ENCODE measurements around the gene KREMEN2. TPM values are rescaled to one million over a fixed set of nuclear protein-coding genes. Genes with fewer than 3 reads are reported as not detected.

KREMEN2 gene
- total and polyA plus RNA-seq, 2 of the 13 experiments (the other 11 are each of a cell fraction or from before 2014, with no cell fraction given), result 0.48 to 1.2 TPM

DNA sequence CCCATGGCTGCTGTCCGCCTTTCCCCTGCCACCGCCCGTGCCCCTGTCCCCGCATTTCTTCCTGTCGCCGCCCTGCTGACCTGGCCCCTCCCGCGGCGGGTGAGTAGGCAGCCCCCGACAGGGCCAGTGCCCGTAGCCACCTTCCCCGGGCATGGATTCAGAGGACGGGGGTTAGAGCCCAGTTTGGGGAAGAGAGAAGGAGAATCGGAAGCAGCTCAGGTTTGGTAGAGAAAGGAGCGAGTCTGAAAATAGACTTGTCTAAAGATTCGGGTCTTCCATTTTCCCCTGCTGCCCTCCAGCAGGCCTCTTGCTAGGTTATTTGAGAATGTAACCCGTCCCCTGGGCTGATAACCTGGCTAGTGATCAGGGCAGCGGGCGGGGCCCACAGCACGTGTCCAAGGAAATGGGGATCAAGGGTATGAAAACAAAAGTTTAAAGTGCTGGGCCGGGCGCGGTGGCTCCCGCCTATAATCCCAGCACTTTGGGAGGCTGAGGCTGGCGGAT lies 40.8 kb downstream of the KREMEN2 start (continued):
- TF ChIP-seq ZNF34 (CRISPR knock-in tag; IDR thresholded peaks at IDR 0.05; ENCODE audit: borderline replicate concordance) (no peak), REPIN1 (CRISPR knock-in tag; IDR thresholded peaks at IDR 0.05; ENCODE audit: borderline replicate concordance, low read depth) (0 out of 2 replicates have a peak, but pooled peaks have one; percentile 23), SMAD3 (CRISPR knock-in tag; IDR thresholded peaks at IDR 0.05) (no peak), ZSCAN30 (CRISPR knock-in tag; IDR thresholded peaks at IDR 0.05) (no peak), ZFP36 (IDR thresholded peaks at IDR 0.05; ENCODE audit: borderline replicate concordance, low read depth, low read length, partially characterized antibody) (no peak), ZNF772 (CRISPR knock-in tag; IDR thresholded peaks at IDR 0.05) (no peak), ATRX (CRISPR knock-in tag; IDR thresholded peaks at IDR 0.05; ENCODE audit: borderline replicate concordance) (no peak), ZNF136 (CRISPR knock-in tag; IDR thresholded peaks at IDR 0.05; ENCODE audit: low read depth) (no peak), FOXO1 (CRISPR knock-in tag; IDR thresholded peaks at IDR 0.05) (0 out of 2 replicates have a peak, but pooled peaks have one; percentile 17), MBD4 (IDR thresholded peaks at IDR 0.05; ENCODE audit: borderline replicate concordance, low read length) (no peak), KDM5B (CRISPR knock-in tag; IDR thresholded peaks at IDR 0.05; ENCODE audit: borderline replicate concordance) (no peak), ZNF335 (CRISPR knock-in tag; IDR thresholded peaks at IDR 0.05) (no peak), POLR2AphosphoS5 (IDR thresholded peaks at IDR 0.05; ENCODE audit: low read depth, low read length) (peak; percentile 59), IKZF1 (IDR thresholded peaks at IDR 0.05) (no peak), GLI4 (CRISPR knock-in tag; IDR thresholded peaks at IDR 0.05; ENCODE audit: borderline replicate concordance) (no peak), ZBTB21 (CRISPR knock-in tag; IDR thresholded peaks at IDR 0.05) (no peak)
- TF ChIP-seq, protein P1, sequence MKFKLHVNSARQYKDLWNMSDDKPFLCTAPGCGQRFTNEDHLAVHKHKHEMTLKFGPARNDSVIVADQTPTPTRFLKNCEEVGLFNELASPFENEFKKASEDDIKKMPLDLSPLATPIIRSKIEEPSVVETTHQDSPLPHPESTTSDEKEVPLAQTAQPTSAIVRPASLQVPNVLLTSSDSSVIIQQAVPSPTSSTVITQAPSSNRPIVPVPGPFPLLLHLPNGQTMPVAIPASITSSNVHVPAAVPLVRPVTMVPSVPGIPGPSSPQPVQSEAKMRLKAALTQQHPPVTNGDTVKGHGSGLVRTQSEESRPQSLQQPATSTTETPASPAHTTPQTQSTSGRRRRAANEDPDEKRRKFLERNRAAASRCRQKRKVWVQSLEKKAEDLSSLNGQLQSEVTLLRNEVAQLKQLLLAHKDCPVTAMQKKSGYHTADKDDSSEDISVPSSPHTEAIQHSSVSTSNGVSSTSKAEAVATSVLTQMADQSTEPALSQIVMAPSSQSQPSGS (CRISPR knock-in tag; IDR thresholded peaks at IDR 0.05), result no peak
- TF ChIP-seq, protein P2, sequence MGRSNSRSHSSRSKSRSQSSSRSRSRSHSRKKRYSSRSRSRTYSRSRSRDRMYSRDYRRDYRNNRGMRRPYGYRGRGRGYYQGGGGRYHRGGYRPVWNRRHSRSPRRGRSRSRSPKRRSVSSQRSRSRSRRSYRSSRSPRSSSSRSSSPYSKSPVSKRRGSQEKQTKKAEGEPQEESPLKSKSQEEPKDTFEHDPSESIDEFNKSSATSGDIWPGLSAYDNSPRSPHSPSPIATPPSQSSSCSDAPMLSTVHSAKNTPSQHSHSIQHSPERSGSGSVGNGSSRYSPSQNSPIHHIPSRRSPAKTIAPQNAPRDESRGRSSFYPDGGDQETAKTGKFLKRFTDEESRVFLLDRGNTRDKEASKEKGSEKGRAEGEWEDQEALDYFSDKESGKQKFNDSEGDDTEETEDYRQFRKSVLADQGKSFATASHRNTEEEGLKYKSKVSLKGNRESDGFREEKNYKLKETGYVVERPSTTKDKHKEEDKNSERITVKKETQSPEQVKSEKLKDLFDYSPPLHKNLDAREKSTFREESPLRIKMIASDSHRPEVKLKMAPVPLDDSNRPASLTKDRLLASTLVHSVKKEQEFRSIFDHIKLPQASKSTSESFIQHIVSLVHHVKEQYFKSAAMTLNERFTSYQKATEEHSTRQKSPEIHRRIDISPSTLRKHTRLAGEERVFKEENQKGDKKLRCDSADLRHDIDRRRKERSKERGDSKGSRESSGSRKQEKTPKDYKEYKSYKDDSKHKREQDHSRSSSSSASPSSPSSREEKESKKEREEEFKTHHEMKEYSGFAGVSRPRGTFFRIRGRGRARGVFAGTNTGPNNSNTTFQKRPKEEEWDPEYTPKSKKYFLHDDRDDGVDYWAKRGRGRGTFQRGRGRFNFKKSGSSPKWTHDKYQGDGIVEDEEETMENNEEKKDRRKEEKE (IDR thresholded peaks at IDR 0.05), result no peak
- TF ChIP-seq, protein P3, sequence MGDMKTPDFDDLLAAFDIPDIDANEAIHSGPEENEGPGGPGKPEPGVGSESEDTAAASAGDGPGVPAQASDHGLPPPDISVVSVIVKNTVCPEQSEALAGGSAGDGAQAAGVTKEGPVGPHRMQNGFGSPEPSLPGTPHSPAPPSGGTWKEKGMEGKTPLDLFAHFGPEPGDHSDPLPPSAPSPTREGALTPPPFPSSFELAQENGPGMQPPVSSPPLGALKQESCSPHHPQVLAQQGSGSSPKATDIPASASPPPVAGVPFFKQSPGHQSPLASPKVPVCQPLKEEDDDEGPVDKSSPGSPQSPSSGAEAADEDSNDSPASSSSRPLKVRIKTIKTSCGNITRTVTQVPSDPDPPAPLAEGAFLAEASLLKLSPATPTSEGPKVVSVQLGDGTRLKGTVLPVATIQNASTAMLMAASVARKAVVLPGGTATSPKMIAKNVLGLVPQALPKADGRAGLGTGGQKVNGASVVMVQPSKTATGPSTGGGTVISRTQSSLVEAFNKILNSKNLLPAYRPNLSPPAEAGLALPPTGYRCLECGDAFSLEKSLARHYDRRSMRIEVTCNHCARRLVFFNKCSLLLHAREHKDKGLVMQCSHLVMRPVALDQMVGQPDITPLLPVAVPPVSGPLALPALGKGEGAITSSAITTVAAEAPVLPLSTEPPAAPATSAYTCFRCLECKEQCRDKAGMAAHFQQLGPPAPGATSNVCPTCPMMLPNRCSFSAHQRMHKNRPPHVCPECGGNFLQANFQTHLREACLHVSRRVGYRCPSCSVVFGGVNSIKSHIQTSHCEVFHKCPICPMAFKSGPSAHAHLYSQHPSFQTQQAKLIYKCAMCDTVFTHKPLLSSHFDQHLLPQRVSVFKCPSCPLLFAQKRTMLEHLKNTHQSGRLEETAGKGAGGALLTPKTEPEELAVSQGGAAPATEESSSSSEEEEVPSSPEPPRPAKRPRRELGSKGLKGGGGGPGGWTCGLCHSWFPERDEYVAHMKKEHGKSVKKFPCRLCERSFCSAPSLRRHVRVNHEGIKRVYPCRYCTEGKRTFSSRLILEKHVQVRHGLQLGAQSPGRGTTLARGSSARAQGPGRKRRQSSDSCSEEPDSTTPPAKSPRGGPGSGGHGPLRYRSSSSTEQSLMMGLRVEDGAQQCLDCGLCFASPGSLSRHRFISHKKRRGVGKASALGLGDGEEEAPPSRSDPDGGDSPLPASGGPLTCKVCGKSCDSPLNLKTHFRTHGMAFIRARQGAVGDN (CRISPR knock-in tag; IDR thresholded peaks at IDR 0.05), result peak; percentile 13; the same call in 1 of the 2 replicates
- TF ChIP-seq, protein P4, sequence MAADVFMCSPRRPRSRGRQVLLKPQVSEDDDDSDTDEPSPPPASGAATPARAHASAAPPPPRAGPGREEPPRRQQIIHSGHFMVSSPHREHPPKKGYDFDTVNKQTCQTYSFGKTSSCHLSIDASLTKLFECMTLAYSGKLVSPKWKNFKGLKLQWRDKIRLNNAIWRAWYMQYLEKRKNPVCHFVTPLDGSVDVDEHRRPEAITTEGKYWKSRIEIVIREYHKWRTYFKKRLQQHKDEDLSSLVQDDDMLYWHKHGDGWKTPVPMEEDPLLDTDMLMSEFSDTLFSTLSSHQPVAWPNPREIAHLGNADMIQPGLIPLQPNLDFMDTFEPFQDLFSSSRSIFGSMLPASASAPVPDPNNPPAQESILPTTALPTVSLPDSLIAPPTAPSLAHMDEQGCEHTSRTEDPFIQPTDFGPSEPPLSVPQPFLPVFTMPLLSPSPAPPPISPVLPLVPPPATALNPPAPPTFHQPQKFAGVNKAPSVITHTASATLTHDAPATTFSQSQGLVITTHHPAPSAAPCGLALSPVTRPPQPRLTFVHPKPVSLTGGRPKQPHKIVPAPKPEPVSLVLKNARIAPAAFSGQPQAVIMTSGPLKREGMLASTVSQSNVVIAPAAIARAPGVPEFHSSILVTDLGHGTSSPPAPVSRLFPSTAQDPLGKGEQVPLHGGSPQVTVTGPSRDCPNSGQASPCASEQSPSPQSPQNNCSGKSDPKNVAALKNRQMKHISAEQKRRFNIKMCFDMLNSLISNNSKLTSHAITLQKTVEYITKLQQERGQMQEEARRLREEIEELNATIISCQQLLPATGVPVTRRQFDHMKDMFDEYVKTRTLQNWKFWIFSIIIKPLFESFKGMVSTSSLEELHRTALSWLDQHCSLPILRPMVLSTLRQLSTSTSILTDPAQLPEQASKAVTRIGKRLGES (CRISPR knock-in tag; IDR thresholded peaks at IDR 0.05; ENCODE audit: borderline replicate concordance), result no peak

All from HepG2 (cell line).